HG03520 (cell line): ENCODE results near the gene PRRT1B.

Experiments
- ATAC-seq: cut with Tn5 transposase; IDR thresholded peaks from one replicate; pipeline ENCODE4 v1.9.1; 2021; ENCODE audit warnings: mild to moderate bottlenecking, moderate library complexity; ENCODE audit not compliant: unreplicated experiment

Gene PRRT1B

GRCh38 chr9:131594906-131595665 lies 49.8 kb downstream of the PRRT1B start:
- no peak for ATAC-seq

GRCh38 chr9:131595696-131596429 lies 50.5 kb downstream of the PRRT1B start:
- no peak for ATAC-seq

GRCh38 chr9:131596430-131596743 lies 51.1 kb downstream of the PRRT1B start:
- no peak for ATAC-seq

- ATAC-seq, result no peak
These were observed 51.9 kb downstream of the PRRT1B start for GRCh38 chr9:131597246-131597645.

- no peak for ATAC-seq
These were observed 52.8 kb downstream of the PRRT1B start for GRCh38 chr9:131598121-131598520.

- ATAC-seq, result no peak
These were observed 56.4 kb downstream of the PRRT1B start for GRCh38 chr9:131601683-131602181.

GRCh38 chr9:131603199-131603598 lies 57.9 kb downstream of the PRRT1B start:
- no peak for ATAC-seq

GRCh38 chr9:131603711-131604439 lies 58.6 kb downstream of the PRRT1B start:
- no peak for ATAC-seq

GRCh38 chr9:131605770-131606590 lies 60.7 kb downstream of the PRRT1B start:
- ATAC-seq, result no peak

- ATAC-seq, result no peak
These were observed 61.7 kb downstream of the PRRT1B start for GRCh38 chr9:131606896-131607567.

GRCh38 chr9:131607591-131607990 lies 62.3 kb downstream of the PRRT1B start:
- no peak for ATAC-seq

GRCh38 chr9:131608493-131609037 lies 63.2 kb downstream of the PRRT1B start:
- ATAC-seq, result no peak
